Measurements from ENCODE around the gene IFNGR1.

The IFNGR1 gene

DNA sequence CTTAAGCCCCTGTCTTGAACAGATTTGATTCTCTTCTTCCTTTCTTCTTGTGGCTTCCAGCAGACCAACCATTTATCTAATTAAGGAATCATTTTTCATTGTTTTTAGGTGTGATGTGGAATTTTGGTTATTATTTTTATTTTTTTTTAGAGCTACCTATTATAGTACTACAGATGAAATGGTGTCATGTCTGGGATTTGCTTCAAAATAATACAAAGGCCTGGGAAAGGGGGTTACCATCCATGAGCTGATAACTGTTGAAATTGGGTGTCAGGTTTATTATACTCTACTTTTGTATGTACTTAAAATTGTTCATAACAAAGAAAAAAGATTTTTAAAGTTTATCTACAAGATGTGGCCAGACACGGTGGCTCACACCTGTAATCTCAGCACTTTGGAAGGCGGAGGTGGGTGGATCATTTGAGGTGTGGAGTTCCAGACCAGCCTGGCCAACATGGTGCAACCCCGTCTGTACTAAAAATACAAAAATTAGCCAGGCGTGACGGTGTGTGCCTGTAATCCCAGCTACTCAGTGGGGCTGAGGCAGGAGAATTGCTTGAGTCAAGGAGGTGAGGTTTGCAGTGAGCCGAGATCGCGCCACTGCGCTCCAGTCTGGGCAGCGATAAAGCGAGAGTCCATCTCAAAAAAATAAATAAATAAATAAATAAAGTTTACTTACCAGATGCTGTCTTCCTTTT lies 46.3 kb downstream of the IFNGR1 start:
- Histone ChIP-seq H3K27me3 (replicated peaks; ENCODE audit: insufficient read depth, low read length) (no peaks in the 10 kb centered on the region), H3F3A (ENCODE audit: insufficient read depth, low read length) (no peaks in the 10 kb centered on the region), H3K4me1 (ENCODE audit: low read length) (no peaks in the 10 kb centered on the region), H3K4me3 (ENCODE audit: low read length) (no peak overlapping the region), H3K9me2 (replicated peaks; ENCODE audit: insufficient read depth, low read length) (no peaks in the 10 kb centered on the region), H2AFZ (ENCODE audit: low read length) (no peak overlapping the region), H3K9ac (ENCODE audit: low read length) (no peak overlapping the region), H3K36me3 (replicated peaks; ENCODE audit: insufficient read depth, low read length) (no peaks in the 10 kb centered on the region), H3K27ac (ENCODE audit: low read length) (no peak overlapping the region), H4K20me1 (ENCODE audit: insufficient read depth, low read length) (no peaks in the 10 kb centered on the region), H3K9me3 (replicated peaks; ENCODE audit: insufficient read depth, low read length) (no peaks in the 10 kb centered on the region), H3K79me2 (ENCODE audit: low read length) (no peaks in the 10 kb centered on the region), H3K4me2 (ENCODE audit: low read depth, low read length) (no peak overlapping the region)
- no peak for DNase-seq
- TF ChIP-seq EZH2 (optimal IDR thresholded peaks at IDR 0.05; ENCODE audit: low read depth, low read length) (no peak), EZH2phosphoT487 (IDR thresholded peaks at IDR 0.05; ENCODE audit: low read length) (no peak)
- TF ChIP-seq, protein P1, sequence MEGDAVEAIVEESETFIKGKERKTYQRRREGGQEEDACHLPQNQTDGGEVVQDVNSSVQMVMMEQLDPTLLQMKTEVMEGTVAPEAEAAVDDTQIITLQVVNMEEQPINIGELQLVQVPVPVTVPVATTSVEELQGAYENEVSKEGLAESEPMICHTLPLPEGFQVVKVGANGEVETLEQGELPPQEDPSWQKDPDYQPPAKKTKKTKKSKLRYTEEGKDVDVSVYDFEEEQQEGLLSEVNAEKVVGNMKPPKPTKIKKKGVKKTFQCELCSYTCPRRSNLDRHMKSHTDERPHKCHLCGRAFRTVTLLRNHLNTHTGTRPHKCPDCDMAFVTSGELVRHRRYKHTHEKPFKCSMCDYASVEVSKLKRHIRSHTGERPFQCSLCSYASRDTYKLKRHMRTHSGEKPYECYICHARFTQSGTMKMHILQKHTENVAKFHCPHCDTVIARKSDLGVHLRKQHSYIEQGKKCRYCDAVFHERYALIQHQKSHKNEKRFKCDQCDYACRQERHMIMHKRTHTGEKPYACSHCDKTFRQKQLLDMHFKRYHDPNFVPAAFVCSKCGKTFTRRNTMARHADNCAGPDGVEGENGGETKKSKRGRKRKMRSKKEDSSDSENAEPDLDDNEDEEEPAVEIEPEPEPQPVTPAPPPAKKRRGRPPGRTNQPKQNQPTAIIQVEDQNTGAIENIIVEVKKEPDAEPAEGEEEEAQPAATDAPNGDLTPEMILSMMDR (IDR thresholded peaks at IDR 0.05; ENCODE audit: low read length) = no peak

DNA sequence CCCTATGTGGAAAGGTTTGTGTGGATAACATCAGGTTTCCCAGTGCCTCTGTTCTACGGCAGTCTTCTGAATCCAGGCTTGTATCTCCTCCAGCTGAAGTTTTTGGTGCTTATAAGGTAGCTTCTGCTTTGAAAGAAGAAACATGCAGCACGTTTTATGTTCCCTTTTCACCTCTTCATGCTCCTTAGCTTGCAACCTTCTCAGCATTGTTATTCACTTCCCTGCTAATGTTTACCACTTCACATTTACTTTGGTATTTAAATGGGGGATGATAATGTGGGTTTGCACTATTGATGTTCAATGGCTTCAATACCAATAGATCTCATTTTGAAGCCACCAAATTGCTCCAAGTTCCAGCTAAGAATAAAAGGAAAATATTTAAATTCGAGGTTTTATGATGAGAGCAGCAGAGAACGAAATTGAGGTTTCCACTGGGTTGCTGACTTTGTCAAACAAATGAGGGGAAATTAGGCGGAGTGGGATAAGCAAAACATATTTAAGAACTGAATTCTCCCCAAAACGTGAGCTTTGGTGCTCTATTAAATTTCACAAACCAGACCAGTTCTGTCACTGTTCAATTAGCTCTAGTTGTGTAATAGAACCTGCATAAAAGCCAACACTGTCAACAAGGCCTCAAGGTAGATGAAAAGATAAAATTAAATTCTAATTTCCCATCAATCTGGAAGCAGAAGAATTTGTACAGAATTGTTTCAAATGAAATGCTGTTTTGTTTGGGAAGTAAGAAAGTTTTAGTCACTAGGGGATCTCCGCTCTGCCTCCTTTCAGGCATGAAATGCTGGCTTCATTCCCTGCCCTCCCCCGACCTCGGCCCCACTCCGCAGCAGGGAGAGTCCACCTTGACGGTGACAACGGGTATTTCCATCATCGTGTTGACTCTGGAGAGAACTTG lies 47.1 kb downstream of the IFNGR1 start:
- no peak for TF ChIP-seq EZH2 (optimal IDR thresholded peaks at IDR 0.05; ENCODE audit: low read depth, low read length)
- TF ChIP-seq, protein P1 (IDR thresholded peaks at IDR 0.05; ENCODE audit: low read length) = no peak
- TF ChIP-seq EZH2phosphoT487 (IDR thresholded peaks at IDR 0.05; ENCODE audit: low read length) = no peak
- Histone ChIP-seq H4K20me1 (ENCODE audit: insufficient read depth, low read length) (no peaks in the 10 kb centered on the region), H3K36me3 (replicated peaks; ENCODE audit: insufficient read depth, low read length) (no peaks in the 10 kb centered on the region), H3F3A (ENCODE audit: insufficient read depth, low read length) (no peaks in the 10 kb centered on the region), H3K9me3 (replicated peaks; ENCODE audit: insufficient read depth, low read length) (no peaks in the 10 kb centered on the region), H3K4me3 (ENCODE audit: low read length) (no peak overlapping the region), H3K4me2 (ENCODE audit: low read depth, low read length) (no peak overlapping the region), H3K79me2 (ENCODE audit: low read length) (no peaks in the 10 kb centered on the region), H3K9me2 (replicated peaks; ENCODE audit: insufficient read depth, low read length) (no peaks in the 10 kb centered on the region), H3K27me3 (replicated peaks; ENCODE audit: insufficient read depth, low read length) (no peaks in the 10 kb centered on the region), H2AFZ (ENCODE audit: low read length) (no peak overlapping the region), H3K27ac (ENCODE audit: low read length) (no peak overlapping the region), H3K4me1 (ENCODE audit: low read length) (no peaks in the 10 kb centered on the region), H3K9ac (ENCODE audit: low read length) (no peak overlapping the region)
- DNase-seq = no peak

DNA sequence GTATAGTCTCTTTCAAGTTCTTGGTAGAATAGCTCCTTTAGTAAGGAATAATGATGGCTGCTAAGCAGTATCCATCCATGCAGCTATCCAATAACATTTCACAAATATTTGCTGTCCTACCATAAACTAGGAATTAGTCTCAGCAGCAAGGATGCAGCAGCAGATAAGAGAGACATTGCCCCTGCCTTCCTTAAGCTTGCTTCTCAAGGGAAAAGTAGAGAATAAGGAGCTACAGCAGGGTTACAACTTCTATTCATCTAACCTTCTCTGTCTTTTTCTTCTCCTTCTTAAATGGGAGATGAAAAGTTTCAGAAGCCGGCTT lies 48.2 kb downstream of the IFNGR1 start:
- Histone ChIP-seq H3K79me2 (ENCODE audit: low read length) (no peaks in the 10 kb centered on the region), H3K36me3 (replicated peaks; ENCODE audit: insufficient read depth, low read length) (no peaks in the 10 kb centered on the region), H3K27ac (ENCODE audit: low read length) (no peak overlapping the region), H3K4me1 (ENCODE audit: low read length) (no peaks in the 10 kb centered on the region), H3K9ac (ENCODE audit: low read length) (no peak overlapping the region), H3K27me3 (replicated peaks; ENCODE audit: insufficient read depth, low read length) (no peaks in the 10 kb centered on the region), H2AFZ (ENCODE audit: low read length) (no peak overlapping the region), H3K9me2 (replicated peaks; ENCODE audit: insufficient read depth, low read length) (no peaks in the 10 kb centered on the region), H3K9me3 (replicated peaks; ENCODE audit: insufficient read depth, low read length) (no peaks in the 10 kb centered on the region), H3K4me2 (ENCODE audit: low read depth, low read length) (no peak overlapping the region), H3F3A (ENCODE audit: insufficient read depth, low read length) (no peaks in the 10 kb centered on the region), H4K20me1 (ENCODE audit: insufficient read depth, low read length) (no peaks in the 10 kb centered on the region), H3K4me3 (ENCODE audit: low read length) (no peak overlapping the region)
- DNase-seq = no peak
- TF ChIP-seq EZH2phosphoT487 (IDR thresholded peaks at IDR 0.05; ENCODE audit: low read length) (no peak), EZH2 (optimal IDR thresholded peaks at IDR 0.05; ENCODE audit: low read depth, low read length) (no peak)
- TF ChIP-seq, protein P1 (IDR thresholded peaks at IDR 0.05; ENCODE audit: low read length) = no peak
